ENCODE measurements around the gene PSG5. TPM values are rescaled to one million over a fixed set of nuclear protein-coding genes. Genes with fewer than 3 reads are reported as not detected.
"Not testable (repeated sequence)": the region's sequence is repeated elsewhere in the genome, so short reads cannot be mapped to it uniquely, and the experiment has no call there.

Gene PSG5
- total RNA-seq, 2 experiments from 2014 or later = not detected

DNA sequence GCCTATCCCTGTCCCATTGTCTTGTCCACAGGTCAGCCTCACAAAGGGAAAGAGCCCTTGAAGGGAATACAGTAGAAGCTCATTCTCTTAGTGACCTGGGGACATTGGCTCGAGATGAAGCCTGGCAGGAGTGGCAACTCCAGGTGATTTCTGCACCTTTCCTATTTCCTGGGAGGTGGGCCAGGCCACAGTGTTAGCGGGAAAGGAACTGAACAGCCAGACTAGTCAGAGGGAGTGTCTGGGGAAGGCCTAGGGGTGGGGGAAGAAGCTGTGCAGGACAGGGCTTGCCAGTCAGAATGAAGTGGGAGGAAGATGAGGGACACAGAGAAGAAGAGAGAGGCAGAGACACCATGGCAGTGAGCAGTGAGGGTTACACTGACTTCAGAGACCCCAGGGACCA lies 15.6 kb upstream of the PSG5 start:
- H3K36me3 Mint-ChIP-seq; H3K4me1 Mint-ChIP-seq; ATAC-seq; H3K9me3 Mint-ChIP-seq (ENCODE audit: low read depth); H3K27me3 Mint-ChIP-seq; H3K27ac Mint-ChIP-seq; H3K4me3 Mint-ChIP-seq; DNase-seq; CTCF ChIA-PET: not testable (repeated sequence)

DNA sequence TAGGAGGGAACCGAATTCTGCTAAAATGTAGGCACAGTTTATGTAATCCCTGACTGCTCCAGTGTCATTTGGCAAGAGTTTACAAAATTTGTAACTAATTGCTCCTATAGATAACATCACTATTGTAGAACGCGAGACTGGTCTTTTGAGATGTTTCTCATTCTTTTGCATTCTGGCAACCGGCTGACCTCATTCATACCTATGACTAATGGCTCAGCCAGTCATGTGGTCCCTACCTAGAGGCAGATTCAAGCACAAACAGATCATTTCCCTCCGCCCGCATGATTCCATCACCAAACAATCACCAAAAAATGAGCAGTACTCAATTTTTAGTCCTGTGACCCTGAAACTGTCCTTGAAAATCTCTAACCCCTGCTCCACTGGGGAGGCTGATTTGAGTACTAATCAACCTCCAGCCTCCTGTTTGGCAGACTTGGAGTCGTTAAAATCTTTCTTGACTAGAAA lies 15.0 kb upstream of the PSG5 start:
- H3K27ac Mint-ChIP-seq; ATAC-seq; H3K4me1 Mint-ChIP-seq; CTCF ChIA-PET; H3K27me3 Mint-ChIP-seq; DNase-seq; H3K9me3 Mint-ChIP-seq (ENCODE audit: low read depth); H3K4me3 Mint-ChIP-seq; H3K36me3 Mint-ChIP-seq: not testable (repeated sequence)

DNA sequence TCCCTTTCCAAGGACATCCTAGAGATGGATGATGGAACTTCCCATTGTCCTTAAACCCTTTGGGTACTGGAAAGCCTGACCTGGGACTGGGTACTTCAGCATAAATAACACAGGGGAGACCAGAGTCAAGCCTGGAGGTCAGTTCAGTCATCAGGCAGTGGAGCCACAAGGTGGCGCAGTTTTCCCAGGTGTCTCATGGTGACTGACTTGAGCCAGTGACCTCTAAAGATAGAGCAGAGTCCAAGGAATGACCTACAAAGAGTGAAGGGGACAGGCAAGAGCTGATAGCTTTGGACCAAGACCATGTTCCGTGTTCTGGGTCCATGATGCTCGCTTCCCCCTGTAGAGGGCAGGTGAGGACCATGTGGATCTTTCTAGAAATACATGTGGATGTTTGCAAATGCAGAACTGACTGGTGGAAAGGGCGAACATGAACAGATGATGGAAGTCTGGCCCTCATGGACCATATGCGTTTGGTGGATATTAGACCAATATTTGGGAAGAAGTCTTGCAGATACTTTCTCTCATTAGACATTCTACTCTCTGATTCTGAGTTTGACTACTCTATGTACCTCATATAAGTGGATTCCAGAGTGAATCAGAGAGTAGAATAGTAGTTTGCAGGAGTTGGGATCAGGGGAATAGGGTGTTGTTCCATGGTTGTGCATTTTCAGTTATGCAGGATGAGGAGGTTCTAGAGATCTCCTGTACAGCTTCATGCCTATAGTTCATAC lies 12.5 kb upstream of the PSG5 start:
- H3K4me1 Mint-ChIP-seq; H3K27ac Mint-ChIP-seq; H3K27me3 Mint-ChIP-seq; H3K36me3 Mint-ChIP-seq; ATAC-seq; CTCF ChIA-PET; H3K4me3 Mint-ChIP-seq; DNase-seq; H3K9me3 Mint-ChIP-seq (ENCODE audit: low read depth): not testable (repeated sequence)

DNA sequence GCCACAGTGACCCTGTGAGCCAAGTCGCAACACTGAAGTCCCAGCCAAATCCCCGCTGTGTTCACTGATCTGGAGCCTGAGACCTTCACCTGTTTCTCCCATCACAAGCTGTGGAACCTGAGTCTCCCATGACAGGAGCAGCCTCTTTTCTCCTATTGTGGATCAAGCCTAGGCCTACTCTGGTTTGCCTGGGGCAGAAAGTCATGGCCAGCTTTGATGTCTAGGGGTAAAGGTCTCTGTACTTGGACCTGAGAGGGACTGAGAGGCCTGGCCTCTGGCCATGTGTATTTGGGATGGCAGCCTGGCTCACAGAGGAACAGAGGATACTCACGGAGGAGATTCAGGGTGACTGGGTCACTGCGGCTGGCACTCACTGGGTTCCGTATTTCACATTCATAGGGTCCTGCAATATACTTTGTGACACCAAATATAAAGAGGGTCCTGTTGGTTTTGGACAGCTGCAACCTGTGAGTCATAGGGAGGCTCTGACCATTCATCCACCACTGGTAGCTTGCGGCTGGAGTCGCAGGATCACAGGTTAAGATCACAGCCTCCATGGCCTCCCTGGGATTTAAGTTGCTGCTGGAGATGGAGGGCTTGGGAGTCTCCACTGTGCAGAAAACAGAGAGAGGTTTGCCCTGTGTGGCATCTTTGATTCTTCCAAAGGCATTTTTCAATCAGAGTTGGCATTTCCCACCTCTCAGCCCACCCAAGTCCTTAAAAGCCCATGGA lies 11.5 kb upstream of the PSG5 start:
- CTCF ChIA-PET, ATAC-seq: not testable (repeated sequence)

DNA sequence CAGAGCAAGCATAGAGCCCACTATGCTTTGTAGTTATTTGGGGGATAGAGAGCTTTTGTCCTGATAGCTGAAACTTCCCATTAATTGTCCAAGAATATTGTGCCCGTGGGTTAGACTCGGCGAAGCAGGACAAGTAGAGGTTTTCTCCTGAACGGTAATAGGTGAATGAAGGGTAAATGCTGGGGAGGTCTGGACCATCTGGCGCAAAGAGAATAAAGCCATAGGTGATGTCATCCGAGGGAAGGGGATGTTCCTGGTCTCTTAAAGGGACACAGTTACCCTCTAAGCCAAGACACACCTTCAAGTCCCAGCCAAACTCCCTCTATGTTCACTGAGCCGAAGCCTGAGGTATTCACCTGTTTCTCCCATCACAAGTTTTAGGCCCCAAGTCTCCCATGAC lies 8.1 kb upstream of the PSG5 start:
- H3K4me3 Mint-ChIP-seq; H3K4me1 Mint-ChIP-seq; H3K27ac Mint-ChIP-seq; ATAC-seq; H3K36me3 Mint-ChIP-seq; H3K9me3 Mint-ChIP-seq (ENCODE audit: low read depth); H3K27me3 Mint-ChIP-seq; DNase-seq; CTCF ChIA-PET: not testable (repeated sequence)

More for the DNA sequence above, 11.5 kb upstream of the PSG5 start:
- not testable (repeated sequence) for H3K9me3 Mint-ChIP-seq (ENCODE audit: low read depth); DNase-seq; H3K27me3 Mint-ChIP-seq; H3K36me3 Mint-ChIP-seq; H3K4me3 Mint-ChIP-seq; H3K4me1 Mint-ChIP-seq; H3K27ac Mint-ChIP-seq

DNA sequence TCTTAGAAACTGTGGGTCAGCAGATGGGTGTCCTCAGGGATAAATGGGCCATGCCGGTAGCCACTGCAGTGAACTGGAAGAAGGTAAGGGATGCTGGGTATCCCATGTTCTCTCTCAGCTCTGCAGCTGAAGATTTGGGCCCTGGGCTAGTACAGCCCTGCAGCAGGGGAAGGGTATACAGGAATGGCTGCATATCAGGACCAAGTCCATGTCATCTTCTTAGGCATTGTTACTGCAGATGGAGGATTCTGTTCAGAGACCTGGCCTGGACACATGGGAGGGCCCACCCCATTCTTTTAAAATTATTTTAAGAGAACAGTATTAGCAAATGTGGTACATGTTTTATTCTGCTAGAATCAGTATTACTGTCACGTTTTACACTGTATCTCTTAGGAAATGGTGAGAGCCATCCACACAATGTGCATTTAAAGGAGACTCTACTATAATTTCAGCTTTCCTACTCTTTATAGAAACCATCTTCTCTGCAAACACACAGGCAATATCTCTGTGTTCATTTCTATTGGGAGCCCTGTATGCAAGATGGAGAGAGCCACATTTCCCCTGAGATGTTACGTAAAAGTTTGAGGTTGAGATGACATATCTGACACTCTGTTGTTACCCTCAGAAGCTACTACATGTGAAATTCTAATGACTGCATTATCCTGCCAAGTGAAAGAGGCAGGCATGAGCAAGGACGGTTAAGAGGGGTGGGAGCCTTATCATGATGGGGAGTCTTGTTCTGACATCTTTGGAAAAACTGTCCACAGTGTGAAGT lies 6.2 kb upstream of the PSG5 start:
- H3K27me3 Mint-ChIP-seq; ATAC-seq; H3K4me1 Mint-ChIP-seq; H3K36me3 Mint-ChIP-seq; CTCF ChIA-PET; DNase-seq; H3K9me3 Mint-ChIP-seq (ENCODE audit: low read depth); H3K27ac Mint-ChIP-seq; H3K4me3 Mint-ChIP-seq: not testable (repeated sequence)

DNA sequence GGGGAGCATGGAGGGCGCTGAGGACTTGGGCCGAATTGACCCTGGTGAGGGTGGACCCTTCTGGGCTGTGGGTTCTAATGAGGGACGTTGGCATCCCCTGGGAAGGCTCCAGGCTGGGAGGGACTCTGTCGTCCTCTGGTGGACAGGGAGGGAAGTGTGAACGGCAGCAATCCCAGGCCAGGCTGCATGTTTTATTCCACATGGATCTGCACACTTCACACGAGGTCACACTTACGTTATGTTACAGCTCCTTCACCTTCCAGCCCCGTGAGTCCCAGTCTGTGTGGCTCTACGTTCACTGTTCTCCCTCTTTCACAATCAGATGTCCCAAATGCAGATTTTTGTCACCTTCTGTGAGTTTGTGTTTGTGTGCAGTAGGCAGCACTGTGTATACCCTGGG lies 1.8 kb upstream of the PSG5 start:
- H3K27me3 Mint-ChIP-seq; H3K9me3 Mint-ChIP-seq (ENCODE audit: low read depth); H3K4me3 Mint-ChIP-seq; H3K4me1 Mint-ChIP-seq; CTCF ChIA-PET; H3K27ac Mint-ChIP-seq; DNase-seq; H3K36me3 Mint-ChIP-seq; ATAC-seq: not testable (repeated sequence)

DNA sequence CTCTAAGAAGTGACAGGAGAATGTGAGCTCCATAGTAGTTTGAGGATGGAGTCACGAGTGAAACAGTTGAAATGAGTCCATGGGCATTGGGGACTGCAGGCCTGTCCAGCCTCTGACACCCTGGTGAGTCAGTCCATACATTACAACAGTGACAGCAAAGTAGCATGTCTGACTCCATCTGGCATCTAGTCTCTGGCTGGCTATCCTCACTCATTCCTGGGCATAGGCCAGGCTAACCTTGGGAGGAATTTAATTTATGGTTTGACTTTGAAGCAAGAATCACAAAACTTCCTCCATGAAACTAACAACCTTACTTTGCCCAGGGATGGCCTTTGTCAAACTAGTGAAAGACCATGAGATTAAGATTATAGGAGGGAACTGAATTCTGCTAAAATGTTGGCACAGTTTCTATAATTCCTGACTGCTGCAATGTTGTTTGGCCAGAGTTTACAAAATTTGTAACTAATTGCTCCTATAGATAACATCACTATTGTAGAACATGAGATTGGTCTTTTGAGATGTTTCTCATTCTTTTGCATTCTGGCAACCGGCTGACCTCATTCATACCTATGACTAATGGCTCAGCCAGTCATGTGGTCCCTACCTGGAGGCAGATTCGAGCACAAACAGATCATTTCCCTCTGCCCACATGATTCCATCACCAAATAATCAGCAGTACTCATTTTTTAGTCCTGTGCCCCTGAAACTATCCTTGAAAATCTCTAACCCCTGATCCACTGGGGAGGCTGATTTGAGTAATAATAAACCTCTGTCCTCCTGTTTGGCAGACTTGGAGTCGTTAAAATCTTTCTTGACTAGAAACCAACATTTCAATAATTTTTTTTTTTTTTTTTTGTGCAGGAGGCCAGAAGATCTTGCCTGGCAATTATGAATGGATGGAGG lies 4.2 kb downstream of the PSG5 start:
- H3K27me3 Mint-ChIP-seq; CTCF ChIA-PET; H3K36me3 Mint-ChIP-seq; DNase-seq; H3K27ac Mint-ChIP-seq; H3K4me3 Mint-ChIP-seq; H3K4me1 Mint-ChIP-seq; ATAC-seq; H3K9me3 Mint-ChIP-seq (ENCODE audit: low read depth): not testable (repeated sequence)

DNA sequence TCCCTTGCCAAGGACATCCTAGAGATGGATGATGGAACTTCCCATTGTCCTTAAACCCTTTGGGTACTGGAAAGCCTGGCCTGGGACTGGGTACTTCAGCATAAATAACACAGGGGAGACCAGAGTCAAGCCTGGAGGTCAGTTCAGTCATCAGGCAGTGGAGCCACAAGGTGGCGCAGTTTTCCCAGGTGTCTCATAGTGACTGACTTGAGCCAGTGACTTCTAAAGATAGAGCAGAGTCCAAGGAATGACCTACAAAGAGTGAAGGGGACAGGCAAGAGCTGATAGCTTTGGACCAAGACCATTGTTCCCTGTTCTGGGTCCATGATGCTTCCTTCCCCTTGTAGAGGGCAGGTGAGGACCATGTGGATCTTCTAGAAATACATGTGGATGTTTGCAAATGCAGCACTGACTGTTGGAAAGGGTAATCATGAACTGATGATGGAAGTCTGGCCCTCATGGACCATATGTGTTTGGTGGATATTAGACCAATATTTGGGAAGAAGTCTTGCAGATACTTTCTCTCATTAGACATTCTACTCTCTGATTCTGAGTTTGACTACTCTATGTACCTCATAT lies 6.7 kb downstream of the PSG5 start:
- DNase-seq = not testable (repeated sequence)

DNA sequence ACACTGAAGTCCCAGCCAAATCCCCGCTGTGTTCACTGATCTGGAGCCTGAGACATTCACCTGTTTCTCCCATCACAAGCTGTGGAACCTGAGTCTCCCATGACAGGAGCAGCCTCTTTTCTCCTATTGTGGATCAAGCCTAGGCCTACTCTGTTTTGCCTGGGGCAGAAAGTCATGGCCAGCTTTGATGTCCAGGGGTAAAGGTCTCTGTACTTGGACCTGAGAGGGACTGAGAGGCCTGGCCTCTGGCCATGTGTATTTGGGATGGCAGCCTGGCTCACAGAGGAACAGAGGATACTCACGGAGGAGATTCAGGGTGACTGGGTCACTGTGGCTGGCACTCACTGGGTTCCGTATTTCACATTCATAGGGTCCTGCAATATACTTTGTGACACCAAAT lies 7.8 kb downstream of the PSG5 start:
- H3K9me3 Mint-ChIP-seq (ENCODE audit: low read depth); H3K27ac Mint-ChIP-seq; H3K27me3 Mint-ChIP-seq; CTCF ChIA-PET; DNase-seq; H3K4me1 Mint-ChIP-seq; ATAC-seq; H3K36me3 Mint-ChIP-seq; H3K4me3 Mint-ChIP-seq: not testable (repeated sequence)

More for the DNA sequence above, 6.7 kb downstream of the PSG5 start:
- H3K4me1 Mint-ChIP-seq; H3K36me3 Mint-ChIP-seq; H3K27me3 Mint-ChIP-seq; CTCF ChIA-PET; H3K4me3 Mint-ChIP-seq; ATAC-seq; H3K9me3 Mint-ChIP-seq (ENCODE audit: low read depth); H3K27ac Mint-ChIP-seq: not testable (repeated sequence)

DNA sequence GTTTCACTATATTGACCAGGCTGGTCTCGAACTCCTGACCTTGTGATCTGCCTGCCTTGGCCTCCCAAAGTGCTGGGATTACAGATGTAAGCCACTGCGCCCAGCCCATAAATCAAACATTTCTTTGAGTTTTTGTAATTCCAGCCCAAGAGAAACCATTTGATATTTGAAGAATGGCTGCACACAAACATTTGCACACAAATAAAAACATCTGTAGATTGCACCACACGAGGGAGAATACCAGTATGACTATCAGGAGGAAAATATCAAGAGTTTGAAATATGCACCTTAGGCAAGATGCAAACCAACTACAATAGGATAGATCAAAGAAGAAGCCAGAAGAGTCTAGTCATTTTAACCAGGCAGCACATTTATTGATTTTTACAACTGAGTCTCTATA lies 20.4 kb downstream of the PSG5 start:
- H3K27me3 Mint-ChIP-seq; H3K4me3 Mint-ChIP-seq; CTCF ChIA-PET; H3K9me3 Mint-ChIP-seq (ENCODE audit: low read depth); H3K27ac Mint-ChIP-seq; DNase-seq; ATAC-seq; H3K4me1 Mint-ChIP-seq; H3K36me3 Mint-ChIP-seq: not testable (repeated sequence)

DNA sequence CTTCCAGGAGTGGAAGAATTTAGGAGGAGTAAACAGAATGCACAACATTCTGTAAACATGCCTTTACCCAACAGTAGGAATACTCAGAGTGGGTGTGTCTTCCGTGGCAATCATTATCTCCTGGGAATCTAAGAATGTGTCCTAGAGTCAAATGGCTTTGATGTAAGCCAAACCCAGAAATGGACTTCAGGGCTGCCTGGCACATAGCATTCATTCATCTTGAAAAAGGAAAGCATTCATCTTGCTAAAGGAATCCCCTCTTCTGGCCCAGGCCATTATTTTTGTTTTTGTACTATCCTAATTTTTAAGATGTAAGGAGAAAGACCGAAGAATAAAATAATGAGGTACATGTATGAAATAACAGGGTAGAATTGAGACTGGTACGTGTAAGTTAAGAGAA lies 23.2 kb downstream of the PSG5 start:
- H3K27ac Mint-ChIP-seq; ATAC-seq; CTCF ChIA-PET; H3K27me3 Mint-ChIP-seq; H3K9me3 Mint-ChIP-seq (ENCODE audit: low read depth); H3K4me1 Mint-ChIP-seq; H3K36me3 Mint-ChIP-seq; DNase-seq; H3K4me3 Mint-ChIP-seq: not testable (repeated sequence)

DNA sequence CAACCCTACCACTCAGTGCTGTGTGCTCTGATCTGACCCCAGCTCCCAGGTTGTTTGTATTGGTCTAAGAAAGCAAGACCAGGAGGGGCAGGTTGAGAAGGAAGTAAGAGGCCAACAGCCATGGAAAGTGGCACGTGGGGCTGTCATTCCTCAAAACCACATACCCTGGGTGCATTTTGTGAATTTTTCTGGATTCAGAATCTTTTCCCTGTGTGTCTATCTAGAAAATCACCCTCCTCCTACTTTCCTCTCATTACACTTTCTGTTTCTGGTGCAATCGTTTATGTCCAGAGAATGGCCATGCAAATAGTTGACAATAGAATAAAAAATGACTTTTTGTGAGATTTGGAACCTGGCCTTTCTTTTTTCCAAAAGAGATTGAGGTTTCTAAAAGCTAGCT lies 24.1 kb downstream of the PSG5 start:
- H3K9me3 Mint-ChIP-seq (ENCODE audit: low read depth); DNase-seq; CTCF ChIA-PET: not testable (repeated sequence)

More for the DNA sequence above, 24.1 kb downstream of the PSG5 start:
- H3K36me3 Mint-ChIP-seq, ATAC-seq, H3K4me3 Mint-ChIP-seq, H3K27me3 Mint-ChIP-seq, H3K4me1 Mint-ChIP-seq, H3K27ac Mint-ChIP-seq: not testable (repeated sequence)
